Keratinocyte (primary cell): Measurements from ENCODE around the gene GRIA4.

ENCODE experiments used
- CTCF ChIP-seq, 3 experiments: IDR thresholded peaks in 1 of 3; conservative IDR thresholded peaks in 1 of 3; optimal IDR thresholded peaks in 1 of 3; 2 replicates in 2 of 3; 3 replicates in 1 of 3; pipeline versions ENCODE3 to v1.5.1; 2011; ENCODE audit warnings: low read length in 3 of 3, mild to moderate bottlenecking in 3 of 3, moderate library complexity in 2 of 3, control low read depth in 1 of 3, inconsistent platforms in 1 of 3; ENCODE audit not compliant: insufficient read depth in 2 of 3; ENCODE audit errors: extremely low read depth in 1 of 3
- EZH2 ChIP-seq: IDR thresholded peaks from one replicate; pipeline ENCODE4 v1.6.1; 2012; ENCODE audit warnings: inconsistent platforms, mild to moderate bottlenecking, low read length, moderate library complexity

- TF ChIP-seq CTCF (optimal IDR thresholded peaks at IDR 0.05 in 1 of 3, IDR thresholded peaks at IDR 0.05 in 1 of 3, conservative IDR thresholded peaks at IDR 0.05 in 1 of 3; ENCODE audit: extremely low read depth in 1 of 3, insufficient read depth in 2 of 3, low read length in 3 of 3) (no peak), EZH2 (no peak)
These were observed 109.4 kb downstream of the GRIA4 start for GRCh38 chr11:105719073-105719822.
